ENCODE data around the gene FMC1. TPM values are rescaled to one million over a fixed set of nuclear protein-coding genes. Genes with fewer than 3 reads are reported as not detected.

The FMC1 gene
- total and polyA plus RNA-seq, 2 experiments from 2014 or later, result 12.9 to 46.7 TPM

DNA sequence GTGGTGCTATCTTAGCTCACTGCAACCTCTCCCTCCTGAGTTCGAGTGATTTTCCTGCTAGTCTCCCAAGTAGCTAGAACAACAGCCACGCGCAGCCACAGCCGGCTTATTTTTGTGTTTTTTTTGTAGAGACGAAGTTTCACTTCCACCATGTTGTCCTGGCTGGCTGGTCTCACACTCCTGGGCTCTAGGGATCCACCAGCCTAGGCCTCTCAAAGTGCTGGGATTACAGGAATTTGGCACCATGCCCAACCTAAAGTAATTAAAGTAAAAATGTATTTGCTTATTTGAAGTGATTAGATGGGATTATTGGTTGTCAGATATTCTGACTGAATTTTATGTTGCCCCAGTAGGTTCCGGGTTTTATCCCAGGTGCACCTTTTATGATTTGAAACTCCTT, 41.3 kb downstream of the FMC1 start:
- no peaks in the 10 kb centered on the region for H3K36me3 ChIP-seq (replicated peaks; ENCODE audit: insufficient read depth, low read depth)
- WGBS (ENCODE audit: low lambda C conversion rate, missing lambda C conversion rate), result 88% methylated on average over 6 of the region's 6 CpGs
- DNase-seq (ENCODE audit: low spot score), result no peak
- no peaks in the 10 kb centered on the region for H3K9me3 ChIP-seq (ENCODE audit: low read depth)
- no peak overlapping the region for H3K4me3 ChIP-seq
- H2AFZ ChIP-seq, result no peak overlapping the region
- peaks cover 90% of the 10 kb centered on the region for H3K79me2 ChIP-seq
- H3K4me2 ChIP-seq, result no peak overlapping the region
- no peaks in the 10 kb centered on the region for H3K9me2 ChIP-seq (replicated peaks; ENCODE audit: insufficient read depth)
- no peaks in the 10 kb centered on the region for H3K27me3 ChIP-seq
- TF ChIP-seq EZH2phosphoT487 (IDR thresholded peaks at IDR 0.05; ENCODE audit: low read depth, severe bottlenecking, unreplicated experiment) (no peak), EZH2 (IDR thresholded peaks at IDR 0.05; ENCODE audit: borderline replicate concordance) (no peak)
- TF ChIP-seq, protein P1, sequence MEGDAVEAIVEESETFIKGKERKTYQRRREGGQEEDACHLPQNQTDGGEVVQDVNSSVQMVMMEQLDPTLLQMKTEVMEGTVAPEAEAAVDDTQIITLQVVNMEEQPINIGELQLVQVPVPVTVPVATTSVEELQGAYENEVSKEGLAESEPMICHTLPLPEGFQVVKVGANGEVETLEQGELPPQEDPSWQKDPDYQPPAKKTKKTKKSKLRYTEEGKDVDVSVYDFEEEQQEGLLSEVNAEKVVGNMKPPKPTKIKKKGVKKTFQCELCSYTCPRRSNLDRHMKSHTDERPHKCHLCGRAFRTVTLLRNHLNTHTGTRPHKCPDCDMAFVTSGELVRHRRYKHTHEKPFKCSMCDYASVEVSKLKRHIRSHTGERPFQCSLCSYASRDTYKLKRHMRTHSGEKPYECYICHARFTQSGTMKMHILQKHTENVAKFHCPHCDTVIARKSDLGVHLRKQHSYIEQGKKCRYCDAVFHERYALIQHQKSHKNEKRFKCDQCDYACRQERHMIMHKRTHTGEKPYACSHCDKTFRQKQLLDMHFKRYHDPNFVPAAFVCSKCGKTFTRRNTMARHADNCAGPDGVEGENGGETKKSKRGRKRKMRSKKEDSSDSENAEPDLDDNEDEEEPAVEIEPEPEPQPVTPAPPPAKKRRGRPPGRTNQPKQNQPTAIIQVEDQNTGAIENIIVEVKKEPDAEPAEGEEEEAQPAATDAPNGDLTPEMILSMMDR (IDR thresholded peaks at IDR 0.05; ENCODE audit: poor library complexity), result no peak
- H3K27ac ChIP-seq, result no peak overlapping the region
- no peaks in the 10 kb centered on the region for H3K4me1 ChIP-seq (ENCODE audit: insufficient read depth)
- H4K20me1 ChIP-seq (ENCODE audit: insufficient read depth, poor library complexity, severe bottlenecking), result peaks cover 18% of the 10 kb centered on the region

DNA sequence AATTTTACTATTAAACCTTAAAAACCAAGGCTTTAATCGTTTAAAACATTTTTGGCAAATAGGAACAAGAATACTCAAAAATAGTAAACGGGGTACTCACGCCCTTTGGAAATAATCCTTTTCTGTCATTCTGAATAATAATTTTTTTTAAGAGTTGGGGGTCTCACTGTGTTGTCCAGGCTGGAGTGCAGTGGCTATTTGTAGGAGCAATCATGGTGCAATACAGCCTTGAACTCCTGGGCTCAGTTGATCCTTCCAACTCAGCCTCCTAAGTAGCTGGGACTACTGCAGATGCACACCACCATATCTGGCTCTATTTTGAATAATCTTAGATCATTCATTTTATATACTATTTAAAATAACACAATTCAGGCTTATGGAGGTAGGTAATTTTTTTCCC, 43.5 kb downstream of the FMC1 start:
- no peaks in the 10 kb centered on the region for H3K27me3 ChIP-seq
- H3K36me3 ChIP-seq (replicated peaks; ENCODE audit: insufficient read depth, low read depth), result no peaks in the 10 kb centered on the region
- peaks cover 18% of the 10 kb centered on the region for H4K20me1 ChIP-seq (ENCODE audit: insufficient read depth, poor library complexity, severe bottlenecking)
- H3K79me2 ChIP-seq, result peaks cover 92% of the 10 kb centered on the region
- H3K9me2 ChIP-seq (replicated peaks; ENCODE audit: insufficient read depth), result no peaks in the 10 kb centered on the region
- WGBS (ENCODE audit: low lambda C conversion rate, missing lambda C conversion rate), result 100% methylated on average over 3 of the region's 3 CpGs
- no peak overlapping the region for H3K4me2 ChIP-seq
- no peak for TF ChIP-seq EZH2phosphoT487 (IDR thresholded peaks at IDR 0.05; ENCODE audit: low read depth, severe bottlenecking, unreplicated experiment)
- TF ChIP-seq, protein P1 (IDR thresholded peaks at IDR 0.05; ENCODE audit: poor library complexity), result no peak
- TF ChIP-seq EZH2 (IDR thresholded peaks at IDR 0.05; ENCODE audit: borderline replicate concordance), result no peak
- no peak for DNase-seq (ENCODE audit: low spot score)
- H3K4me1 ChIP-seq (ENCODE audit: insufficient read depth), result no peaks in the 10 kb centered on the region
- H3K27ac ChIP-seq, result no peak overlapping the region
- no peaks in the 10 kb centered on the region for H3K9me3 ChIP-seq (ENCODE audit: low read depth)
- no peak overlapping the region for H3K4me3 ChIP-seq
- H2AFZ ChIP-seq, result no peak overlapping the region

DNA sequence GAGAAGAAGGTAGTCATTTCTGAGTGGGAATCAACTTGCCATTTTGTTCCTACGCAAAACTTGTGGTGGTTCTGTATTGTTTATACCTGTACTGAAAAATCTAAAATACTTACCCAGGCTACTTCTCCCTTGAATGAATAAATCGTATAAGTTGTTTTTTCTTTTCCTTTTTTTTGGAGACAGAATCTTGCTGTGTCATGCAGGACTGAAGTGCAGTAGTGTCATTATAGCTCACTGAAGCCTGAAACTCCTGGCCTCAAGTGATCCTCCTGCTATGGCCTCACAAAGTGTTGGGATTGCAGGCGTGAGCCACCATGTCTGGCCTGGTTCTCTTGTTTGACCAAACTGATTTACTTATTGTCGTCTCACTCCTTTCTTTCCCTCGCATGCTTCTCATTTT, 46.5 kb downstream of the FMC1 start:
- H3K4me3 ChIP-seq, result no peak overlapping the region
- no peaks in the 10 kb centered on the region for H3K27me3 ChIP-seq
- WGBS (ENCODE audit: low lambda C conversion rate, missing lambda C conversion rate), result 93% methylated on average over 5 of the region's 5 CpGs
- H3K4me2 ChIP-seq, result no peak overlapping the region
- H4K20me1 ChIP-seq (ENCODE audit: insufficient read depth, poor library complexity, severe bottlenecking), result peaks cover 25% of the 10 kb centered on the region
- no peaks in the 10 kb centered on the region for H3K4me1 ChIP-seq (ENCODE audit: insufficient read depth)
- peaks cover 95% of the 10 kb centered on the region for H3K79me2 ChIP-seq
- H2AFZ ChIP-seq, result no peak overlapping the region
- TF ChIP-seq EZH2phosphoT487 (IDR thresholded peaks at IDR 0.05; ENCODE audit: low read depth, severe bottlenecking, unreplicated experiment) (no peak), EZH2 (IDR thresholded peaks at IDR 0.05; ENCODE audit: borderline replicate concordance) (no peak)
- TF ChIP-seq, protein P1 (IDR thresholded peaks at IDR 0.05; ENCODE audit: poor library complexity), result no peak
- H3K27ac ChIP-seq, result no peak overlapping the region
- no peaks in the 10 kb centered on the region for H3K9me2 ChIP-seq (replicated peaks; ENCODE audit: insufficient read depth)
- H3K9me3 ChIP-seq (ENCODE audit: low read depth), result no peaks in the 10 kb centered on the region
- no peak for DNase-seq (ENCODE audit: low spot score)
- H3K36me3 ChIP-seq (replicated peaks; ENCODE audit: insufficient read depth, low read depth), result no peaks in the 10 kb centered on the region

DNA sequence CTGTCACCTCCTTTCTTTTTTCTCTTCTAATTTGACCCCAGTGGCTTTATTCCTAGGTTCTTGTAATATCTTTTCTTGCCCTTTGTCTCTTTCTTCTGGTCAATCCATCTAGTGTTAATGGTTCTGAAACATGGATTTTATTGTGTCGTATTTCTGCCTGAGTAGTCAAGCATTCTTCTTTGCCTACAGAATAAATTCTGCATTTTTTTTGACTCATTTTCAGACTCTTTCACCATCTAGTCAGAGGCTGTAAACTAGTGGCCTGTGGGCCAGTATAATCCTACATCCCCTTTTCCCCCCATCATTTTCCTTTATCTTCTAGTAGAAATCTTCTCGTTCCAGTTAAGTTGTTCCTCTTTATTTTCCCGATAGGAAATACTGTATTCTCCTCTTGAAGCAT, 48.0 kb downstream of the FMC1 start:
- Histone ChIP-seq H3K4me2 (no peak overlapping the region), H3K9me3 (ENCODE audit: low read depth) (no peaks in the 10 kb centered on the region), H3K9me2 (replicated peaks; ENCODE audit: insufficient read depth) (no peaks in the 10 kb centered on the region), H4K20me1 (ENCODE audit: insufficient read depth, poor library complexity, severe bottlenecking) (peaks cover 22% of the 10 kb centered on the region), H3K27me3 (no peaks in the 10 kb centered on the region), H3K4me3 (no peak overlapping the region), H3K27ac (no peak overlapping the region), H3K79me2 (peaks cover 95% of the 10 kb centered on the region), H3K36me3 (replicated peaks; ENCODE audit: insufficient read depth, low read depth) (no peaks in the 10 kb centered on the region), H2AFZ (no peak overlapping the region), H3K4me1 (ENCODE audit: insufficient read depth) (no peaks in the 10 kb centered on the region)
- no peak for DNase-seq (ENCODE audit: low spot score)
- 96% methylated on average over 3 of the region's 3 CpGs for WGBS (ENCODE audit: low lambda C conversion rate, missing lambda C conversion rate)
- no peak for TF ChIP-seq EZH2phosphoT487 (IDR thresholded peaks at IDR 0.05; ENCODE audit: low read depth, severe bottlenecking, unreplicated experiment)
- no peak for TF ChIP-seq EZH2 (IDR thresholded peaks at IDR 0.05; ENCODE audit: borderline replicate concordance)
- TF ChIP-seq, protein P1 (IDR thresholded peaks at IDR 0.05; ENCODE audit: poor library complexity), result no peak
